GM18861 (cell line): ENCODE results near the gene CCDC30.
"Not testable (repeated sequence)": the region's sequence is repeated elsewhere in the genome, so short reads cannot be mapped to it uniquely, and the experiment has no call there.

Source experiments
- ATAC-seq: cut with Tn5 transposase; IDR thresholded peaks from one replicate; pipeline ENCODE4 v1.9.1; 2021; ENCODE audit not compliant: unreplicated experiment

CCDC30 gene

DNA sequence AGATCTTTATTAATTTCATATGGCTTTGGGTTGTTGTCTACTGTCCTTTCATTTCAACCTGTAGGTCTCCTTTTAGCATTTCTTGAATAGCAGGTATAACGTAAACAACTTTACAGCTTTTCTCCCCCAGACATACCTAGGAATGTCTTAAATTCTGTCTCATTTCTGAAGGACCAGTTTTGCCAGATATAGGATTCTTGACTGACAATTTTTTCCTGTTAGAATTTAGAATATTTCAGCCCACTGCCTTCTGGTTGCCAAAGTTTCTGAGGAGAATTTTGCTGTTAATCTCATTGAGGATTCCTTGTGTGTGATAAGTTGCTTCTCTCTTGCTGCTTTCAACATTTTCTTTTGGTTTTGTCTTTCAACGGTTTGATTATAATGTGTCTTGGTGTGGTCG is 60.1 kb downstream of the CCDC30 start:
- ATAC-seq = no peak

DNA sequence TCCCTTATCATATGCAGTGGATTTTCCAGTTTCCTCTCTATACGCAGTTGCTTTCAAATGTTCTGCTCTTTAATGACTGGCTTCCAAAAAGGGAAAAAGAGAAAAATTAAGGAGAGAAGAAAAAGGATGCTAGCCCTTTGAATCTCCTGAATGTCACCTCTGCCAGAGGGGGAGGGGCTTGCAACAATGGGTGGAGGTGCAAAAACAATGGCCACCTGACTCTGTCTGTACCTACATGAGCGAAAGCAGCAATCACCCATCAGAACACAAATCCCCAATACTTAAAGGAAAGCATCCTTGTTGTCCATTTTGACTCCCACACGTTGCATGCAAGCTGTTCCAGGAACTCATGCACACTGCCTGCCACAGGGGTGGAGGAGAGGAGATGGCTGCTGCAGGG is 61.2 kb downstream of the CCDC30 start:
- no peak for ATAC-seq

DNA sequence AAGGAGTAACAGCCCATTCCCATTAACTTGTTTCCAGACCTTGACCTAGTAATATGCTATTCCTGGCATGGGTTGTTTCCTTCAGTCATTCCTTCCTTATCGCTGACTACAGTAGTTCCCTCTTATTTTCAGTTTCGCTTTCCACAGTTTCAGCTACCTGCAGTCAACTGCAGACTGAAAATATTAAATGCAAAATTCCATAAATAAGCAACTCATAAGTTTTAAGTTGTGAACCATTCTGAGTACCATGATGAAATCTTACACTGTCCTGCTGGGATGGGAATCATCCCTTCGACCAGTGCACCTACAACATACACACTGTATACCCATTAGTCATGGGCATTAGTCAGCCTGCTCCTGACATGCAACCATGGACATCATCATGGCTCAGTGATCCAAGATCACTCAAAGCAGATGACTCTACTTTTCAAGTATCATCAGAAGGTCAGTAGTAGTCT is 66.7 kb downstream of the CCDC30 start:
- ATAC-seq = no peak

DNA sequence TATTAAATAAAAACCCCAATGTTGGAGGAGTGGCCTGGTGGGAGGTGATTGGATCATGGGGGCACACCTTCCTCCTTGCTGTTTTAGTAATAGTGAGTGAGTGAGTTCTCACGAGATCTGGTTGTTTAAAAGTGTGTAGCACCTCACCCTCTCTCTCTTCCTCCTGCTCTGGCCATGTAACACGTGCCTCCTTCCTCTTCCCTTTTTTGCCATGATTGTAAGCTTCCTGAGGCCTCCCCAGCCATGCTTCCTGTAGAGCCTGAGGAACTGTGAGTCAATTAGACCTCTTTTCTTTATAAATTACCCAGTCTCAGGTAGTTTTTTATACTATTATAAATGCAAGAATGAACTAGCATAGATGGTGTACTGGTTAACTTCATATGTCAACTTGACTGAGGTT is 68.0 kb downstream of the CCDC30 start:
- ATAC-seq = no peak

DNA sequence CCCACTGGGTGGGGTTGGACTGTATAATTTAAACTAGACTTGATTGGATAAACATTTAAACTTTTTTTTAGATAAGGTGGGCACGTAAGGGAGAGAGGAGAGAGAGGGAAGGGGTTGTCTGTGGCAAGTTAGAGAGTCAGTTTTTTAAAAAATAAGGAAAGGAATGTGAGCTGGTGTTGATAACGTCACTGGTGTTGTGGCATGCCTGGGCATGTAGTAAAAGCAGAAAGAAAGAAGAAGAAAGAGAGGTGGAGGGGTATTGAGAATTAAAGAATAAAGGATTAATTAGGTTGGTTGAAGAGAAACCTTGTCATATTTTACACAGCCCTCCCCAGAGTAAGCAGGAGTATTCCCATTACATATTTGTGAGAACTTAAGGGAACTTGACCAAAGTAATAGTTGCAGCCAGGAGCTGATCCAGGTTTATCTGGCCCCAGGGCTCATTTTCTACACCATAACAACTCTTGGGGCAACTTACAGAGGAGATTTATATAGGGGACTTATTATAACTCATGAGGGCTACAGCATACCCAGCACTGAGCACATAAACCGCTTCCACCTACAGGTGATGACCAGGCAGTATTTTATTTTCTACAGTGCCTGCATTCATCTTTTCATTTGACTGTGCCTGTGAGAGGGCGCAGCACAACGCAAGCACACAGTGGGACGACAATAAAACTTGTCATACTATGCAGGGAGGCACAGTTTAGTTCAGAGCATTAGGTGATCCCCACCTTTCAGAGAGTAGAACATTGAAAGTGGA is 70.2 kb downstream of the CCDC30 start:
- no peak for ATAC-seq

DNA sequence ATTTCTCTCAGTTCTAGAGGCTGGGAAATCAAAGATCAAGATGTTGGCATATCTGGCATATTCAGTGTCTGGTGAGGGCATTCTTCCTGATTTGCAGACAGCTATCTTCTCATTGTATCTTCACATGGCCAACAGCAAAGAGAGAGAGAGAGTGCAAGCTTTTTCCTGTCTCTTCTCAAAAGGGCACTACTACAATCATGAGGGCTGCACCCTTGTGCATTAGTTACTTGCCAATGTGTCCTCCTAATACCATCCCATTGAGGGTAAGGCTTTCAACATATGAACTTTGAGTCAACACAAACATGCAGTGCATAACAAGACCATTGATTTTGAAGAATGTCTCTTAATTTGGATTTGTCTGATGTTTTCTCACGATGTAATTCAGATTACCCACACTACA is 78.0 kb downstream of the CCDC30 start:
- ATAC-seq = no peak

DNA sequence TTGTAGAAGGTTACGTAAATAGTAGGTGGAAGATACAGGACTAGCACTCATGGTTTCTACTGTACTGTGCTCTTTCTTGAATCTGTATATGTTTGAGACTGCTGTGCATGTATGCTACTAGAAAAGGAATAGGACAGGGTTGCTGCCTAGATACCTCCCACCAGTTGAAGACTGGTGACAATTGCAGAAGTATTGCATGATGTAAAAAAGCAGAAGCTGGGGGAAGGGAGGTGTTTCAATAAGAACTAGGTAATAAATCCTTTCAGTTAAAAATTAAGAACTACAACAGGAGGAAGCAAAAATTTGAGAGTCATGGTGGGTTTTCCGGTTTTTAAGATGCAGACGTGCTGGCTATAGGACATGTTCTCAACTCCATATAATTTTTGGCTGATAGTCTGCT is 88.1 kb downstream of the CCDC30 start:
- no peak for ATAC-seq

DNA sequence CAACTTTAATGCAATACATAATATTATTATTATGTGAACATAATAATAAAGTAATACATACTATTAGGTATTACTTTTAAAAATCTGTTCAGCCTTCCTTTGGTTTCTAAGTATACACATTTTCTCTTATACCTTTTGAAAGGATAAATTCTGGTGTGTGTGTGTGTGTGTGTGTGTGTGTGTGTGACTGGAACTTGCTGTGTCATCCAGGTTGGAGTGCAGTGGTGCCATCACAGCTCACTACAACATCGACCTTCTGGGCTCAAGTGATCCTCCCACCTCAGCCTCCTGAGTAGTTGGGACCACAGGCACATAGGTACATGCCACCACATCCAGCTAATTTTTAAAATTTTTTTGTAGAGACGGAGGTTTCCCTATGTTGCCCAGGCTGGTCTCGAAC is 88.5 kb downstream of the CCDC30 start:
- no peak for ATAC-seq

DNA sequence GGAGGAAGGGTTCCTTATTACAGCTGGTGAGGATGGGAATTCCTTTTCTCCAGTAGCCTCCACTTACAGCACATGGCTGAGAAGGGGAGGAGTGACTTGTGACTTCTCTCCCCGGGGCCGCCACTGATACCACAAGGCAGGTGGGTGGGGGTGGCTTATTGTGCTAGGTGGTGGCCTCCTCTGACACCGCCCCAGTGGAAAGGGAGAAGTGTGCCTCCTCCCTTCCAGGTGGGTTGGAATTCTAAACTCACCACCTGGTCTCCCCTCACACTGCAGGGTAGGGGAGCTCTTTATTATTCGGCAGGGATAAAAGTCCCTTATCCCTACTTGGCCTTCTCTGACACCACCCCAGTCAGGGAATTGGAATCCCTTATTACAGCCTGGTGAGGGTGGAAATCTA is 89.5 kb downstream of the CCDC30 start:
- ATAC-seq = no peak

DNA sequence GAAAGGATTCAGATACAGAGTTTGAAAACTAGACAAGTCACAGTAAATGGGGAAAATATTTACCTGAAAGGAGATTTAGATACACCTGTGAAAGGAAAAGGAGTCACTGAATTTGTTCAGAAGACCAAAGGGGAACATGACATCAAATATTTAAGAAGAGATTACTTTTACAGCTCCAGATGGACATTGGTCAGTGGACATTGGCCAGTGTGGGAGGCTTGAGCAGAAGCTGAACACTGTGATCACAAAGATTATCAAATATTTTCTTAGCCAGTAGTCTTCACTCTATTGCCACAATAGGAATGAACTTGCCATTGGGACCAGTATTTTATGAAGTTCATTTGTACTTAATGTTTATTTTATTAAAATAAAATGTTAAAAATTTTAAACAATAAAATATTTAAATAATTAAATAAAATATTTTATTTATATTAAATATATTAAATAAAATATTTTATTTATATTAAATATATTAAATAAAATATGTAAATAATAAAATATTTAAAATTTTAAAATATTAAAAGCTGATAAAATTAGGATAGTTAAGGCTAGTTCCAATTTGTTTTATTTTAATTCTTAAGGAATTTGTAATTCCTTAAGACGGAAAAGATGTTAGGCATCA is 94.3 kb downstream of the CCDC30 start:
- no peak for ATAC-seq

DNA sequence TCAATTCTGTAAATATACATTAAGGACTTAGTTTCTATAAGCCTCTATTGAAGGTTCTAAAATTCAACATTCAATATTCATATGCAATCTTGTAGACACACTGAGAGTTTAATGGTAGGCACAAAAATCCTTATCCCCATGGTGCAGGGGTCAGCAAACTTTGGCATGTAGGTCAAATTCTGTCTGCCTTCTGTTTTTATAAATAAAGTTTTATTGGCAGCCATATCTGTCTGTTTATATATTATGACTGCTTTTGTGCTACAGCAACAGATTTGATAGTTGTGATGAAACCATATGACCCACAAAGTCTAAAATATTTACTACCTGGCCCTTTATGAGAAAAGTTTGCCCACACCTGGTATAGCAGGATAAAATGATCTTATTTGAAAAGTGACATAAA is 104.0 kb downstream of the CCDC30 start:
- no peak for ATAC-seq

DNA sequence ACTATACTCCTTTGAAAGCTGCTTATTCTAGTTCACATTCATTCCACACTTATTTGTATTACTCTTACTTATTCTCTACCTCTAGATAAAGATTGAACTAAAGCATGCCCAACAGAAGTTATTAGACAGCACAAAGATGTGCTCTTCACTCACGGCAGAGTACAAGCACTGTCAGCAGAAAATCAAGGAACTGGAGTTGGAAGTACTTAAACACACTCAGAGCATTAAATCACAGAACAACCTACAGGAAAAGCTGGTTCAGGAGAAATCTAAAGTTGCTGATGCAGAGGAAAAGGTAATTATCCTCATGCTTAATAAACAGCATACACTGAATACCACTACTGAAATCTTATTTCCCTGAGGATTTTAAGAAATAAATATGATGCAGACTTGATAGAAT is 113.8 kb downstream of the CCDC30 start:
- no peak for ATAC-seq

DNA sequence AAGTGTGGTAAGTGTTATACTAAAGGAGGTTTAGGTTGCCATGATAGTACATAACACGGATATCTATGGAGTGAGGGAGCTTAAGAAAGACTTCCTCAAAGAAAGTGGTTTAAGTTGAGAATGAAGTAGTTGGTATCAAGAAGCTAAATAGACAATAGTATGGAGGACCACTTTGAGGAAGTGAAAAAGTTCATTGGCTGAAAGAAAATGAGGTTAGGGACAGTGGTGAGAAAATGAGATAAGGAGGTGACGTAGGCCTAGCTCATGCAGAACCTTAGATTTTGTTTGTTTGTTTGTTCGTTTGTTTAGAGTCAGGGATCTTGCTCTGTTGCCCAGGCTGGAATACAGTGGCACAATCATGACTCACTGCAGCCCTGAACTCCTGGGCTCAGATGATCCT is 122.9 kb downstream of the CCDC30 start:
- ATAC-seq = no peak

DNA sequence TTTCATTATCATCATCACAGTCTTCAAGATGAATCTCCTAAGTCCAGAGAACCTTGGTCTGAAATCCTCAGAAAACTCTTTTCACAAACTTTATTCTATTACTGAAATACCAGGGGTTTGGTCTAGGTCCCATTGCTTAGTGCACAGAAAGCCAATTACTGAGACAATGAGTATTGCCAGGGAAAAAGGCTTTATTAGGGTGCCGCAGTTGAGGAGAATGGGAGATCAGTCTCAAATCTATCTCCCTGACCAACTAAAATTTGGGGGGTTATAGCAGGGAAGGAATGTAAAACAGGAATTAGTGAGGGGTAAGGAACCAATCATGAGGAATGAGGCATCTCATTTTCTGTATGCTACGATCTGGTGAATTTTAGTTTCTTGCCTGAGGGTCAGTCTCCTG is 124.7 kb downstream of the CCDC30 start:
- no peak for ATAC-seq

DNA sequence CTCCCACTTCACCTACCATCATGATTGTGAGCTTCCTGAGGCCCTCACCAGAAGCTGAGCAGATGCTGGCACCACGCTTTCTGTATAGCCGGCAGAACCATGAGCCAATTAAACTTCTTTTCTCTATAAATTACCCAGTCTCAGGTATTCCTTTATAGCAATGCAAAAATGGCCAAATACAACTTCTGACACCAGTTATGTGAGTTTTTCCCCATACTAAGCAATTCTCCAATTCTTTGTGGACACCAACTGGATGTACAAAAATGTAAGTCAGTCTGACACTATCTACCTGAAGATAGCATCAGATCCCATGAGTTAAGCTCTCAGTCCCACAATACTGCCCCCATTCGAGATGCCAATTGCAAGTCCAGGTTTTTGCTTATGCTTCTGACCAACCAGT is 129.7 kb downstream of the CCDC30 start:
- ATAC-seq = no peak

DNA sequence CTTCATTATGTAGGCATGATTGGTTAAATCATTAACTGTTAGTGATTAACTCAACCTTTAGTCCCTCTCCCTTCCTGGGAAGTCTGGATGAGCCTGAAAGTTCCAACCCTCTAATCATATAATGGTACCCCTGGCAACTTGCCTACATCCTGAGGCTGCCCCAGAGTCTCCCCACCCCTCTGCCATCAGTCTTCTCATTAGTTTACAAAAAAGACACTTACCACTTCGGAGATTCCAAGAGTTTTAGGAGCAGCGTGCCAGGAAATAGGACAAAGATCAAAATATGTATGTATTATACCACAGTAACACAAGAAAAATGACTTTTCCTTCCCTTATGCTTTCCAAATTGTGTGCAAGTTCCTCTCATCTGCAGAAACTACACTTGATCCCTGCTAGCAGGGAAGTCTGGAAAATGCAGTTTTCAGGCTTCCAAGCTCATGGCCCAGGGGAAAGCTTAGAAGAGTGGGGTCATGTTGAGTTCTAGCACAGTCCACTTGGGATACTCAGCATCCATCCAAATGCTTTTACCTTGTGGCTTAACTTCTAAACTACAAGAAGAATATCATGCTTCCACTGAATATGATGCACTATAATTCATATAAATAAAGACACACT is 130.5 kb downstream of the CCDC30 start:
- ATAC-seq = no peak

DNA sequence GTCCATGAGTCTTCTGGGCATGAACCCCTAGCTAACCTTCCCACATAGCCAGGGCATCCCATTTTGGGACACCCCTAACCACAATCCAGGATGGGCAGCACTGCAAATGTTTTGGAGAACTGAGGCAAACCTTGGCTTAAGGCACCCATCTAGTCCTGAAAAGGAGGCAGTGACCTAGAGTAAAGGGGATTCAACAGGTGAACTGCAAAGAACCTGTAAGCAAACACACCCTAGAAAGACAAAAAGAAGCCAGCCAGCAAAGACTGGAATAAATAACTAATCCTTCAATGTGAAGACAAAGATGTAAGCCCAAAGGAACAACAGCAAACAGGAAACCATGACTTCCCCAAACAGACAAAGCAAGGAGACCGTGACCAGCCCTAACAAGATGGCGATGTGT is 138.4 kb downstream of the CCDC30 start:
- ATAC-seq = no peak

DNA sequence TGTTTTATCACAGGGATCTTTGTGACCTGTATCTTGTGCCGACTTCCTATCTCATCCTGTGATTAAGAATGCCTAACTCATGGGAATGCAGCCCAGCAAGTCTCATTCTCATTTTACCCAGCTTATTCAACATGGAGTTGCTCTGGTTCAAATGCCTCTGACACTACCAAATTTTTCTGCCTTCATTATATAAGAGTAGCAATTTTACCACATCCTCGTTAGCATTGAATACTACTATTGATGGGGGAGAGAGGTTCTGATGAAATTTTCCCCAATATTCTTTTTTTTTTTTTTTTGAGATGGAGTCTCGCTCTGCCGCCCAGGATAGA is 150.7 kb downstream of the CCDC30 start:
- ATAC-seq = no peak

DNA sequence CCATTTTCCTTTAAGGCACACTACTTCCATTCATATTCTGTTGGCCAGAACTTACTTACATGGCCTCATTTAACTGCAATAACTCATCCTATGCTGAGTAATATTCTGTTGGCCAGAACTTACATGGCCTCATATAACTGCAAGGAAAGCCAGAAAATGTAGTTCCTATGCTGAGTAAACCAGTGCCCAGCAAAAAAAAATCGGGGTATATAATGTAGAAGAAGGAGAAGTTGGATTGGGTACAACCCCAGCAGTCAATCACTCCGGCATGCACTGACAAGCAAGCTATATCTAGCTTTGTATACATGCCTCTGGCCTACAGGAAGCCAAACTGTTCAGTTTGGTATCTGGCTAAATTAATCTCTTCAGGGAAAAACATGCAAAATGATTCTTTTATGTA is 155.8 kb downstream of the CCDC30 start:
- ATAC-seq = no peak

DNA sequence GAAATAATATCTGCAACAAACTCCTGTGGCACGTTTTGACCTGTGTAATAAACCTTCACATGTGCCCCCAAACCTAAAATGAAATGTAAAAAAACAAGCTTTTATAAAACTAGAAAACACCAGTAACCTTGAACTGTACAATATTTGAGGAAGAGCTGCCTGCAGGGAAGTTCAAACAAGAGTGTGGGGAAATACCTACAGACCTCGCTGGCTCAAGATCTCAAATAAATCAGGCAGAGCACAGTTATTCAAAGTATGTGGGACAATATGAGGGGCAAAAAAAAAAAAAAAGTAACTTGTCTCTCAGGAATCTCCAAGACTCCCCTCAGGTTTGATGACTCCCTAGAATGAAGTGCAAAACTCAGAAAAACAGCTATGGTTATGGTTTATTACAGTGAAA is 157.2 kb downstream of the CCDC30 start:
- ATAC-seq = no peak

DNA sequence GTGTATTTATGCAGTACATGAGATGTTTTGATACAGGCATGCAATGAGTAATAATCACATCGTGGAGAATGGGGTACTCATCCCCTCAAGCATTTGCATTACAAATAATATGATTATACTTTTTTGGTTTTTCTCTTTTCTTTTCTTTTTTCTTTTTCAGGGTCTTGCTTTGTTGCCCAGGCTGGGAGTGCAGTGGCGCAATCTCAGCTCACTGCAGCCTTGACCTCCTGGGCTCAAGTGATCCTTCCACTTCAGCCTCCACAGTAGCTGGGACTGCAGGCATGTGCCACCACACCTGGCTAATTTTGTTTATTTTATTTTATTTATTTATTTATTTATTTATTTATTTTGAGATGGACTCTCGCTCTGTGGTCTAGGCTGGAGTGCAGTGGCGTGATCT is 158.1 kb downstream of the CCDC30 start:
- not testable (repeated sequence) for ATAC-seq

DNA sequence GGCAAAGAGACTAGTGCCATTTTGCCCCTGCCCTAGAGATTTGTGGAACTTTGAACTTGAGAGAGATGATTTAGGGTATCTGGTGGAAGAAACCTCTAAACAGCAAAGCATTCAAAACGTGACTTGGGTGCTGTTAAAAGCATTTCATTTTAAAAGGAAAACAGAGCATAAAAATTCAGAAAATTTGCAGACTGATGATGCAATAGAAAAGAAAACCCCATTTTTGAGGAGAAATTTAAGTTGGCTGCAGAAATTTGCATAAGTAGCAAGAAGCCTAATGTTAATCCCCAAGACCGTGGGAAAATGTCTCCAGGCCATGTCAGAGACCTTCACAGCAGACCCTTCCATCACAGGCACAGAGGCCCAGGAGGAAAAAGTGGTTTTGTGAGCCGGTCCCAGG is 164.1 kb downstream of the CCDC30 start:
- ATAC-seq = not testable (repeated sequence)

DNA sequence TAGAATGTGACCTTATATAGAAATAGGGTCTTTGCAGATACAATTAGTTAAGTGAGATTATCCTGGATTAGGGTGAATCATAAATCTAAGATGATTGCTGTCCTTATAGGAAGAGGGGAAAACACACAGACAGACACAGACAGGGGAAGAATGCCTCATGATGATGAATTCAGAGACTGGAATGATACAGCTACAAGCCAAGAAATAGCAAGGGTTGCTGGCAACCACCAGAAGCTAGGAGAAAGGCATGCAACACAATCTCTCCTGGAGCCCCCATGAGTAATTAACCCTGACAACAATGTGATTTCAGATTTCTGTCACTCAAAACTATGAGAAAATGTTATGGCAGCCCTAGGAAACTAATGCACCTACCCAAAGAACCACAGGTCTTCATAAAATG is 176.0 kb downstream of the CCDC30 start:
- no peak for ATAC-seq
